ENCODE results near the gene ACTL8.

The ACTL8 gene

GRCh38 chr1:17772615-17773212 lies 17.6 kb downstream of the ACTL8 start:
- no peak for DNase-seq (ENCODE audit: low read depth)

DNA sequence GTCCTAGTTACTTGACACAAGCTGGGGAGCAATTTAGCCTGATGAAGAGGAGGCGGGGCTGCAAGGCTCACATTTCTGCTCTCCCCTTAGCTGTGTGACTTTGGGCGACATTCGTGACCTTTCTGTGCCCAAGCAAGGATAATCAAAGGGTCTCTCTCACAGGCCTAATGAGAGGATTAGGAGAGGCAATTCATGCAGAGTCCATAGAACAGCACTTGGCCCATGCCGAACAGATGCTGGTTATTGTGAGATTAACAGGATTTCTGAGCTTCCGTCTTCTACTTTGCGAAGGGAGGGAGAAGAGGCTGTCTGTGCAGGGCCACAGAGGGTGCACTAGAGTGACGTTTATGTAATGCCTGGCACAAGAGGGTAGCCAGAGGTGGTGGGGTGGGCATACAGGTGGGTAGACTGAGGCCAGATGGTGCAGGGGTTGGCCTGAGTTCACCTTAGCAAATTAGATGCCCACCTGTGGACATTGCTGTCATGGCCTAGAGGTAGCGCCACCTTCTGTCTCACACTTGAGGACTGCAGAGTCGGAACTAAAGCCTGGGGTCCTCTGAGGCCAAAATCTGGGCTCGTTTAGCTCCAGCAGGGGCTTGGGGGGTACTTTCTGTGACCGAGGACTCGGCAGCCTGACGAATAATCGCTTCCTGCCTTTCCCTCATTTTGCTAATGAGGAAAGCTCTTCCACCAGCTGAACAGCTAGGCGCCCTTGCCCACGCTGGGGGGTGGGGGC lies 18.6 kb downstream of the ACTL8 start:
- DNase-seq (ENCODE audit: low read depth): no peak

DNA sequence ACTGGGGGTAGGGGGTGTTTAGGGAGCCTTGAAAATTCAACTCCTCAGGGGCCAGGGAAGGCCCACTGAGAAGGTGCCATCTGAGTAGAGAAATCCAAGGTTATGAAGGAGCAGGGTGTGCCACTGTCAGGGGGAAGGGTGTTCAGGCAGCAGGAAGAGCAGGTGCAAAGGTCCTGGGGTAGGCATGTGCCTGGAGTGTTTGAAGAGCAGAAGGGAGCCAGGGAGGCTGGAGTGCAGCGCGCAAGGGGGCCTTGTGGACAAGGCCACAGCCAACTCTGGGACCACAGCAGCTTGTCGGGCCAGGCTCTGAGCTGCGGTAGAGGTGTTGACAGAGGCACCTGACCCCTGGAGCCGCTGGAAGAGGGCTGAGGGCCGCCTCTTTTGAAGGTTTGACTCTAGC lies 19.3 kb downstream of the ACTL8 start:
- no peak for DNase-seq (ENCODE audit: low read depth)

- DNase-seq (ENCODE audit: low read depth): no peak
Observed at GRCh38 chr1:17775796-17776195, 20.7 kb downstream of the ACTL8 start.

GRCh38 chr1:17776426-17776825 lies 21.3 kb downstream of the ACTL8 start:
- DNase-seq (ENCODE audit: low read depth): no peak

- no peak for DNase-seq (ENCODE audit: low read depth)
Observed at GRCh38 chr1:17777330-17777729, 22.2 kb downstream of the ACTL8 start.

DNA sequence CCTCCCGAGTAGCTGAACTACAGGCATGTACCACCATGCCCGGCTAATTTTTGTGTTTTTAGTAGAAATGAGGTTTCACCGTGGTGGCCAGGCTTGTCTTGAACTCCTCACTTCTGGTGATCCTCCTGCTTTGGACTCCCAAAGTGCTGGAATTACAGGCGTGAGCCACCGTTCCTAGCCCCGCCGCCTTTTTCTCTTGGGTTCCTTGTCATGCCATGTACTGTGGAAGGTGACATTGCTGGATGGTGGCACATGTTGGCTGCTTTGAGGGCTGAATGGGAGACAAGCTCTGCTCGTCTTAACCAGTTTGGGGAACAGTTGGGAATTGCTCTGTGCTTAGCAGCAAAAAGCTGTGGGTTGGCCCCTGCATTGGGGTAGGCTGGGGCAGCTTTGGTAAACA lies 22.7 kb downstream of the ACTL8 start:
- DNase-seq (ENCODE audit: low read depth): no peak

DNA sequence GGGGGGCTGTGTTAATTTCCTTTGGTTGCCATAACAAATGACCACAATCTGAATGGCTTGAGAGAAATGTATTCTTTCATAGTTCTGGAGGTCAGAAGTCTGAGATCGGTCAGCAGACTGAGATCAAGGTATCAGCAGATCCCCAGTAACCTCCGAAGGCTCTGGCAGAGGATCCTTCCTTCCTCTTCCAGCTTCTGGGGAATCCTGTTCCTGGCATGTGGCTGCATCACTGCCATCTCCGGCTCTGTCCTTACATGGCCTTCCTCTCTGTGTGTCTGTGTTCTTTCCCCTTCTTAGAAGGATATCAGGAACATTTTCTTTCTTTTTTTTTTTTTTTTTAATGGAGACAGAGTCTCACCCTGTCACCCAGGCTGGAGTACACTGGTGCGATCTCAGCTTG lies 25.8 kb downstream of the ACTL8 start:
- no peak for DNase-seq (ENCODE audit: low read depth)

DNA sequence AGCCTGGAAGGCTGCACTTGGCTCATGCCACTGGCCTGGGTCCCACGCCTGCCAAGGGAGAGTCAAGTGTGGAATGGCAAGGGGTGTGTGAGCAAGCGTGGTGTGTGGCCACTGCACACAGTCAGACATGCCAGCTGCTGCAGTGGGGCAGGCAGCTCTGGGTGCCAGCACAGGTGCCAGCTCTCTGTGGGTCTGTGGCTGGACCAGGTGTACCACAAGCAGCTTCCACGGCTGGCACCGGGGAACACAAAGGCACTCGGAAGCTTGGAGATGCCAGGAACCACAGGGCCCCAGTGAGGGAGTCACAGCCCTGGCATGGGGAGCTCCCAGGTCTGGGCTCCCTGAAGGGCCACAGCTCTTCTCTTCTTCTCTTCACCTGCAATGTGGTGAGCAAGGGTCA lies 34.8 kb downstream of the ACTL8 start:
- DNase-seq (ENCODE audit: low read depth): no peak

- DNase-seq (ENCODE audit: low read depth): no peak
Observed at GRCh38 chr1:17790383-17791054, 35.4 kb downstream of the ACTL8 start.

GRCh38 chr1:17791055-17791390 lies 35.9 kb downstream of the ACTL8 start:
- DNase-seq (ENCODE audit: low read depth): no peak

DNA sequence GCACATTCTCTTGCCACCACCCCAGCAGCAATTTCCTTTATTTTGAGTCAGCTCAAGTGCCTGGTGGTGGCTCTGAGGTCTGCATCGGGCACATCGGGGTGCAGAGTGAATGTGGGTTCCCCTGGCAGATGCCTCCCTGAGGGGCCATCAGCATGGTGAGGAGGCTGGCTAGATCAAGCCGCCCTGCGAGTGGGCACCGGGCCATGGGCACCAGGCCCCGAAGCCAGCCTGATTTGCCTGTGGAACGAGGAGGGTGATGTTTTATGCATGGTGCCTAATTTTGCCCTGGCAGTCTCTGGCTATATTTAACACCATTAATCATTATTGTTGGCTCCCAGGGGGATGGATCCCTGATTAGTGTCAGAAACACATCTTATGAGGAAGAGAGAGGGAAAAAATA lies 36.3 kb downstream of the ACTL8 start:
- no peak for DNase-seq (ENCODE audit: low read depth)

DNA sequence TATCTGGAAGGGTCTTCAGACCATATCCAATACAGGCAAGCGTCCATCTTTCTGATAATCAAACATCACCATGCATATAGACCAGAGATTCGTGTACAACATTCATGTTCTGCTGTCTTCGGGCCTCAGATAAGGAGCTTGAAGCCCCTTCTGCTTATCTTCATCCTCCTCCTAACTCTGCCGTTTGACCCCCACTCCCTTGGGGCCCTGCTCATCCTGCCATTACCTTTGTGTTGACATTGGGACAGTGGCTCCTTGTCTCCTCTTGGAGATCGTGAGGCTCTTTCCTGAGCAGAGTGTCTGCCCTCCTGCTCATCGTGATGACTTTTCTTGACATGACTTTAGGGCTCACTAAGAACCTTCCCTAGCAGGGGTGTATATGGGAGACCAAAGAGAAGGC lies 37.3 kb downstream of the ACTL8 start:
- DNase-seq (ENCODE audit: low read depth): no peak

- no peak for DNase-seq (ENCODE audit: low read depth)
Observed at GRCh38 chr1:17795081-17795809, 40.1 kb downstream of the ACTL8 start.

GRCh38 chr1:17795836-17796645 lies 40.9 kb downstream of the ACTL8 start:
- DNase-seq (ENCODE audit: low read depth): no peak

GRCh38 chr1:17797478-17797877 lies 42.3 kb downstream of the ACTL8 start:
- no peak for DNase-seq (ENCODE audit: low read depth)

- no peak for DNase-seq (ENCODE audit: low read depth)
Observed at GRCh38 chr1:17798011-17798410, 42.9 kb downstream of the ACTL8 start.

- no peak for DNase-seq (ENCODE audit: low read depth)
Observed at GRCh38 chr1:17798799-17799382, 43.8 kb downstream of the ACTL8 start.

- DNase-seq (ENCODE audit: low read depth): no peak
Observed at GRCh38 chr1:17799642-17800041, 44.5 kb downstream of the ACTL8 start.

- DNase-seq (ENCODE audit: low read depth): no peak
Observed at GRCh38 chr1:17802164-17802563, 47.0 kb downstream of the ACTL8 start.

- DNase-seq (ENCODE audit: low read depth): no peak
Observed at GRCh38 chr1:17802945-17803344, 47.8 kb downstream of the ACTL8 start.
